ENCODE data around the gene MBTPS2.
"Not testable (repeated sequence)": the region's sequence is repeated elsewhere in the genome, so short reads cannot be mapped to it uniquely, and the experiment has no call there.

Gene MBTPS2

GRCh38 chrX:21865436-21865835, 26.0 kb downstream of the MBTPS2 start:
- no peaks in the 10 kb centered on the region for H3K4me1 ChIP-seq (ENCODE audit: control insufficient read depth, insufficient read depth, low read length)
- no peaks in the 10 kb centered on the region for H3K36me3 ChIP-seq (ENCODE audit: control insufficient read depth, insufficient read depth, low read length)
- no peaks in the 10 kb centered on the region for H3K27me3 ChIP-seq (ENCODE audit: control insufficient read depth, insufficient read depth, low read length)
- H3K9ac ChIP-seq (ENCODE audit: low read length) = no peak overlapping the region
- no peak overlapping the region for H3K4me3 ChIP-seq (ENCODE audit: low read length)
- H3K9me3 ChIP-seq (ENCODE audit: control insufficient read depth, low read length) = no peaks in the 10 kb centered on the region

GRCh38 chrX:21870494-21870893, 31.1 kb downstream of the MBTPS2 start:
- no peaks in the 10 kb centered on the region for H3K9me3 ChIP-seq (ENCODE audit: control insufficient read depth, low read length)
- no peaks in the 10 kb centered on the region for H3K36me3 ChIP-seq (ENCODE audit: control insufficient read depth, insufficient read depth, low read length)
- H3K4me3 ChIP-seq (ENCODE audit: low read length) = no peak overlapping the region
- no peak overlapping the region for H3K9ac ChIP-seq (ENCODE audit: low read length)
- H3K4me1 ChIP-seq (ENCODE audit: control insufficient read depth, insufficient read depth, low read length) = no peaks in the 10 kb centered on the region
- no peaks in the 10 kb centered on the region for H3K27me3 ChIP-seq (ENCODE audit: control insufficient read depth, insufficient read depth, low read length)

GRCh38 chrX:21873063-21873775, 33.8 kb downstream of the MBTPS2 start:
- H3K4me1 ChIP-seq (ENCODE audit: control insufficient read depth, insufficient read depth, low read length) = no peaks in the 10 kb centered on the region
- no peaks in the 10 kb centered on the region for H3K36me3 ChIP-seq (ENCODE audit: control insufficient read depth, insufficient read depth, low read length)
- H3K4me3 ChIP-seq (ENCODE audit: low read length) = no peak overlapping the region
- no peaks in the 10 kb centered on the region for H3K27me3 ChIP-seq (ENCODE audit: control insufficient read depth, insufficient read depth, low read length)
- no peak overlapping the region for H3K9ac ChIP-seq (ENCODE audit: low read length)
- no peaks in the 10 kb centered on the region for H3K9me3 ChIP-seq (ENCODE audit: control insufficient read depth, low read length)

GRCh38 chrX:21874182-21874581, 34.8 kb downstream of the MBTPS2 start:
- H3K27me3 ChIP-seq (ENCODE audit: control insufficient read depth, insufficient read depth, low read length); H3K4me3 ChIP-seq (ENCODE audit: low read length); H3K36me3 ChIP-seq (ENCODE audit: control insufficient read depth, insufficient read depth, low read length); H3K9ac ChIP-seq (ENCODE audit: low read length); H3K9me3 ChIP-seq (ENCODE audit: control insufficient read depth, low read length); H3K4me1 ChIP-seq (ENCODE audit: control insufficient read depth, insufficient read depth, low read length): not testable (repeated sequence)

GRCh38 chrX:21875013-21875412, 35.6 kb downstream of the MBTPS2 start:
- no peaks in the 10 kb centered on the region for H3K9me3 ChIP-seq (ENCODE audit: control insufficient read depth, low read length)
- H3K36me3 ChIP-seq (ENCODE audit: control insufficient read depth, insufficient read depth, low read length) = no peaks in the 10 kb centered on the region
- H3K9ac ChIP-seq (ENCODE audit: low read length) = no peak overlapping the region
- no peak overlapping the region for H3K4me3 ChIP-seq (ENCODE audit: low read length)
- no peaks in the 10 kb centered on the region for H3K27me3 ChIP-seq (ENCODE audit: control insufficient read depth, insufficient read depth, low read length)
- H3K4me1 ChIP-seq (ENCODE audit: control insufficient read depth, insufficient read depth, low read length) = no peaks in the 10 kb centered on the region

- H3K36me3 ChIP-seq (ENCODE audit: control insufficient read depth, insufficient read depth, low read length) = no peaks in the 10 kb centered on the region
- H3K9me3 ChIP-seq (ENCODE audit: control insufficient read depth, low read length) = no peaks in the 10 kb centered on the region
- no peaks in the 10 kb centered on the region for H3K27me3 ChIP-seq (ENCODE audit: control insufficient read depth, insufficient read depth, low read length)
- no peak overlapping the region for H3K4me3 ChIP-seq (ENCODE audit: low read length)
- no peaks in the 10 kb centered on the region for H3K4me1 ChIP-seq (ENCODE audit: control insufficient read depth, insufficient read depth, low read length)
- H3K9ac ChIP-seq (ENCODE audit: low read length) = no peak overlapping the region
Observed at GRCh38 chrX:21881881-21882574, 42.6 kb downstream of the MBTPS2 start.

GRCh38 chrX:21883258-21883657, 43.8 kb downstream of the MBTPS2 start:
- H3K9me3 ChIP-seq (ENCODE audit: control insufficient read depth, low read length) = no peaks in the 10 kb centered on the region
- H3K27me3 ChIP-seq (ENCODE audit: control insufficient read depth, insufficient read depth, low read length) = no peaks in the 10 kb centered on the region
- H3K4me1 ChIP-seq (ENCODE audit: control insufficient read depth, insufficient read depth, low read length) = no peaks in the 10 kb centered on the region
- no peak overlapping the region for H3K4me3 ChIP-seq (ENCODE audit: low read length)
- H3K9ac ChIP-seq (ENCODE audit: low read length) = no peak overlapping the region
- H3K36me3 ChIP-seq (ENCODE audit: control insufficient read depth, insufficient read depth, low read length) = no peaks in the 10 kb centered on the region

- Histone ChIP-seq H3K4me1 (ENCODE audit: control insufficient read depth, insufficient read depth, low read length) (no peaks in the 10 kb centered on the region), H3K27me3 (ENCODE audit: control insufficient read depth, insufficient read depth, low read length) (no peaks in the 10 kb centered on the region), H3K9ac (ENCODE audit: low read length) (no peak overlapping the region), H3K9me3 (ENCODE audit: control insufficient read depth, low read length) (no peaks in the 10 kb centered on the region), H3K36me3 (ENCODE audit: control insufficient read depth, insufficient read depth, low read length) (no peaks in the 10 kb centered on the region), H3K4me3 (ENCODE audit: low read length) (no peak overlapping the region)
Observed at GRCh38 chrX:21885568-21885967, 46.2 kb downstream of the MBTPS2 start.

GRCh38 chrX:21905313-21905712, 65.9 kb downstream of the MBTPS2 start:
- Histone ChIP-seq H3K4me1 (ENCODE audit: control insufficient read depth, insufficient read depth, low read length) (no peaks in the 10 kb centered on the region), H3K9me3 (ENCODE audit: control insufficient read depth, low read length) (no peaks in the 10 kb centered on the region), H3K9ac (ENCODE audit: low read length) (no peak overlapping the region), H3K27me3 (ENCODE audit: control insufficient read depth, insufficient read depth, low read length) (no peaks in the 10 kb centered on the region), H3K4me3 (ENCODE audit: low read length) (no peak overlapping the region), H3K36me3 (ENCODE audit: control insufficient read depth, insufficient read depth, low read length) (no peaks in the 10 kb centered on the region)

GRCh38 chrX:21905953-21906352, 66.5 kb downstream of the MBTPS2 start:
- Histone ChIP-seq H3K9me3 (ENCODE audit: control insufficient read depth, low read length) (no peaks in the 10 kb centered on the region), H3K27me3 (ENCODE audit: control insufficient read depth, insufficient read depth, low read length) (no peaks in the 10 kb centered on the region), H3K9ac (ENCODE audit: low read length) (no peak overlapping the region), H3K4me1 (ENCODE audit: control insufficient read depth, insufficient read depth, low read length) (no peaks in the 10 kb centered on the region), H3K36me3 (ENCODE audit: control insufficient read depth, insufficient read depth, low read length) (no peaks in the 10 kb centered on the region), H3K4me3 (ENCODE audit: low read length) (no peak overlapping the region)

- no peaks in the 10 kb centered on the region for H3K4me1 ChIP-seq (ENCODE audit: control insufficient read depth, insufficient read depth, low read length)
- no peaks in the 10 kb centered on the region for H3K9me3 ChIP-seq (ENCODE audit: control insufficient read depth, low read length)
- H3K27me3 ChIP-seq (ENCODE audit: control insufficient read depth, insufficient read depth, low read length) = no peaks in the 10 kb centered on the region
- H3K9ac ChIP-seq (ENCODE audit: low read length) = no peak overlapping the region
- no peaks in the 10 kb centered on the region for H3K36me3 ChIP-seq (ENCODE audit: control insufficient read depth, insufficient read depth, low read length)
- no peak overlapping the region for H3K4me3 ChIP-seq (ENCODE audit: low read length)
Observed at GRCh38 chrX:21907260-21907659, 67.8 kb downstream of the MBTPS2 start.

- H3K9ac ChIP-seq (ENCODE audit: low read length) = no peak overlapping the region
- no peaks in the 10 kb centered on the region for H3K36me3 ChIP-seq (ENCODE audit: control insufficient read depth, insufficient read depth, low read length)
- H3K4me3 ChIP-seq (ENCODE audit: low read length) = no peak overlapping the region
- H3K27me3 ChIP-seq (ENCODE audit: control insufficient read depth, insufficient read depth, low read length) = no peaks in the 10 kb centered on the region
- no peaks in the 10 kb centered on the region for H3K9me3 ChIP-seq (ENCODE audit: control insufficient read depth, low read length)
- no peaks in the 10 kb centered on the region for H3K4me1 ChIP-seq (ENCODE audit: control insufficient read depth, insufficient read depth, low read length)
Observed at GRCh38 chrX:21911481-21911880, 72.1 kb downstream of the MBTPS2 start.
